Neural cell (in vitro differentiated cells): ENCODE results near the gene NFKBIZ. TPM values are rescaled to one million over a fixed set of nuclear protein-coding genes. Genes with fewer than 3 reads are reported as not detected.

Source experiments
- H2AFZ ChIP-seq: fragments of 200-600, 300-800 bp; sonication (generic), shearing (Covaris generic); 2 replicates; pipeline ENCODE4 v1.6.0; 2014; ENCODE audit warnings: low read depth, mild to moderate bottlenecking, antibody characterized with exemption, low read length, moderate library complexity
- H3F3A ChIP-seq: fragments of 200-600 bp; shearing (Covaris generic); 2 replicates; pipeline ENCODE4 v1.6.1; 2016; ENCODE audit warnings: mild to moderate bottlenecking, moderate library complexity, mixed read lengths, antibody characterized with exemption, low read length; ENCODE audit not compliant: insufficient read depth, poor library complexity, severe bottlenecking
- H3K27ac ChIP-seq: fragments of 200-600, 300-800 bp; sonication (generic), shearing (Covaris generic); 2 replicates; pipeline ENCODE4 v1.5.1; 2014; ENCODE audit warnings: mild to moderate bottlenecking, low read length, moderate library complexity
- H3K27me3 ChIP-seq: fragments of 300-800, 200-600 bp; sonication (generic), shearing (Covaris generic); 2 replicates; pipeline ENCODE4 v1.6.0; 2014; ENCODE audit warnings: mild to moderate bottlenecking, low read depth, low read length, moderate library complexity; ENCODE audit not compliant: insufficient read depth
- H3K36me3 ChIP-seq: fragments of 300-800, 200-600 bp; sonication (generic), shearing (Covaris generic); 2 replicates; pipeline ENCODE4 v1.5.1; 2014; ENCODE audit warnings: mild to moderate bottlenecking, antibody characterized with exemption, low read length, moderate library complexity; ENCODE audit not compliant: insufficient read depth
- H3K4me2 ChIP-seq: fragments of 300-800, 200-600 bp; sonication (generic), shearing (Covaris generic); 2 replicates; pipeline ENCODE4 v1.6.0; 2014; ENCODE audit warnings: mild to moderate bottlenecking, low read length
- H3K4me3 ChIP-seq: fragments of 300-800, 200-600 bp; sonication (generic), shearing (Covaris generic); 2 replicates; pipeline ENCODE4 v1.5.1; 2014; ENCODE audit warnings: mild to moderate bottlenecking, low read length, moderate library complexity
- H3K79me2 ChIP-seq: fragments of 200-600 bp; shearing (Covaris generic); replicated peaks from 2 replicates; pipeline ENCODE4 v1.6.0; 2014; ENCODE audit warnings: mild to moderate bottlenecking, low read length, moderate library complexity; ENCODE audit not compliant: insufficient read depth
- H3K9ac ChIP-seq: fragments of 300-800, 200-600 bp; sonication (generic), shearing (Covaris generic); 2 replicates; pipeline ENCODE4 v1.6.1; 2016; ENCODE audit warnings: mild to moderate bottlenecking, low read length, mixed read lengths
- H3K9me2 ChIP-seq: fragments of 200-600 bp; shearing (Covaris generic); 2 replicates; pipeline ENCODE4 v1.6.1; 2016; ENCODE audit warnings: mild to moderate bottlenecking, low read length, mixed read lengths; ENCODE audit not compliant: insufficient read depth
- H3K9me3 ChIP-seq: fragments of 200-600, 300-800 bp; sonication (generic), shearing (Covaris generic); 2 replicates; pipeline ENCODE4 v1.6.1; 2016; ENCODE audit warnings: mild to moderate bottlenecking, mixed run types, low read length, moderate library complexity, mixed read lengths
- H4K20me1 ChIP-seq: fragments of 200-600 bp; shearing (Covaris generic); 2 replicates; pipeline ENCODE4 v1.6.1; 2016; ENCODE audit warnings: mild to moderate bottlenecking, mixed run types; ENCODE audit not compliant: insufficient read depth
- CTCF ChIP-seq: fragments of 450-650 bp; IDR thresholded peaks from 2 replicates; pipeline ENCODE4 v1.5.1; 2014; ENCODE audit warnings: antibody characterized with exemption, mild to moderate bottlenecking, moderate library complexity; ENCODE audit not compliant: poor library complexity, severe bottlenecking
- EP300 ChIP-seq: fragments of 450-650 bp; conservative IDR thresholded peaks from 2 replicates; pipeline ENCODE4 v1.6.1; 2014; ENCODE audit warnings: antibody characterized with exemption, mild to moderate bottlenecking, moderate library complexity; ENCODE audit not compliant: poor library complexity, severe bottlenecking
- EZH2 ChIP-seq: fragments of 200-600, 300-800 bp; shearing (Covaris generic), sonication (generic); IDR thresholded peaks from 2 replicates; pipeline ENCODE4 v1.6.1; 2014; ENCODE audit warnings: antibody characterized with exemption, low read length, borderline replicate concordance, mild to moderate bottlenecking; ENCODE audit not compliant: insufficient read depth, poor library complexity, severe bottlenecking
- MXI1 ChIP-seq: fragments of 450-650 bp; conservative IDR thresholded peaks from 2 replicates; pipeline ENCODE4 v1.6.1; 2014; ENCODE audit warnings: antibody characterized with exemption, mild to moderate bottlenecking; ENCODE audit not compliant: poor library complexity, severe bottlenecking
- POLR2AphosphoS5 ChIP-seq: IDR thresholded peaks from 2 replicates; pipeline ENCODE4 v1.6.1; 2012
- RAD21 ChIP-seq: fragments of 450-650 bp; conservative IDR thresholded peaks from 2 replicates; pipeline ENCODE4 v1.6.1; 2014; ENCODE audit warnings: antibody characterized with exemption, mild to moderate bottlenecking, moderate library complexity
- REST ChIP-seq: IDR thresholded peaks from 2 replicates; pipeline ENCODE4 v1.6.1; 2012; ENCODE audit warnings: borderline replicate concordance
- SMC3 ChIP-seq: fragments of 450-650 bp; conservative IDR thresholded peaks from 2 replicates; pipeline ENCODE4 v1.6.1; 2014; ENCODE audit warnings: antibody characterized with exemption, mild to moderate bottlenecking, moderate library complexity; ENCODE audit not compliant: poor library complexity
- TAF1 ChIP-seq: IDR thresholded peaks from 2 replicates; pipeline ENCODE4 v1.6.1; 2012; ENCODE audit warnings: low read depth
- polyA plus RNA-seq: library from polyadenylated mRNA; depleted of rRNA; stranded (reverse); fragments of >200 nt; gene quantifications from 2 replicates; pipeline ENCODE4 v1.2.3, GENCODE V29; 2014

The NFKBIZ gene
- polyA plus RNA-seq, 1 donor from 2014 or later: 0.84 TPM

- no peaks in the 10 kb centered on the region for H4K20me1 ChIP-seq
- H3K27me3 ChIP-seq: no peaks in the 10 kb centered on the region
- no peaks in the 10 kb centered on the region for H3K9me2 ChIP-seq
- H3F3A ChIP-seq: no peaks in the 10 kb centered on the region
- H3K27ac ChIP-seq: no peak overlapping the region
- no peaks in the 10 kb centered on the region for H3K9me3 ChIP-seq
- TF ChIP-seq RAD21 (no peak), EZH2 (no peak), REST (no peak), CTCF (no peak), POLR2AphosphoS5 (no peak), SMC3 (no peak), MXI1 (no peak), TAF1 (no peak), EP300 (no peak)
- H3K36me3 ChIP-seq: peaks cover 9% of the 10 kb centered on the region
- no peak overlapping the region for H3K9ac ChIP-seq
- H3K4me2 ChIP-seq: no peak overlapping the region
- no peaks in the 10 kb centered on the region for H3K79me2 ChIP-seq
- H2AFZ ChIP-seq: no peak overlapping the region
- no peak overlapping the region for H3K4me3 ChIP-seq
These were observed 24.6 kb upstream of the NFKBIZ start for GRCh38 chr3:101824702-101825101.

- peaks cover 9% of the 10 kb centered on the region for H3K36me3 ChIP-seq
- H3F3A ChIP-seq: no peaks in the 10 kb centered on the region
- no peaks in the 10 kb centered on the region for H3K9me2 ChIP-seq
- H3K4me2 ChIP-seq: no peak overlapping the region
- H4K20me1 ChIP-seq: no peaks in the 10 kb centered on the region
- TF ChIP-seq REST (no peak), EP300 (no peak), TAF1 (no peak)
- no peak overlapping the region for H2AFZ ChIP-seq
- H3K79me2 ChIP-seq: no peaks in the 10 kb centered on the region
- H3K4me3 ChIP-seq: no peak overlapping the region
- no peak overlapping the region for H3K27ac ChIP-seq
- H3K9me3 ChIP-seq: no peaks in the 10 kb centered on the region
- no peaks in the 10 kb centered on the region for H3K27me3 ChIP-seq
- no peak overlapping the region for H3K9ac ChIP-seq
These were observed 23.3 kb upstream of the NFKBIZ start for GRCh38 chr3:101825904-101826445.
